A549 (cell line): ENCODE data around the gene CDR2. TPM values are rescaled to one million over a fixed set of nuclear protein-coding genes. Genes with fewer than 3 reads are reported as not detected.
"Not testable (repeated sequence)": the region's sequence is repeated elsewhere in the genome, so short reads cannot be mapped to it uniquely, and the experiment has no call there.

Experiments
- ATAC-seq, 2 experiments: fragments of 200-7000 bp in 1 of 2; fragments of >200 bp in 1 of 2; cut with Nextera tagmentation in 1 of 2; cut with Tn5 transposase in 1 of 2; 3 replicates each; pipeline versions ENCODE4 v1.8.0 to v1.9.1; 2018 to 2020; ENCODE audit warnings: mild to moderate bottlenecking in 1 of 2, moderate library complexity in 1 of 2
- CTCF ChIA-PET: fragments of 300-600 bp; sonication (Branson Sonifier 250); formaldehyde crosslinking; extraction: SDS; loops from one replicate; lab custom pipeline; 2021; ENCODE audit warnings: antibody characterized with exemption, inconsistent platforms; lab: Yijun Ruan, JAX
- POLR2A ChIA-PET: fragments of 350-600 bp; formaldehyde crosslinking; extraction: SDS; loops from one replicate; lab custom pipeline; 2021; ENCODE audit warnings: antibody characterized with exemption, inconsistent platforms; lab: Yijun Ruan, JAX
- DNase-seq, 2 experiments: peaks; one replicate each; pipeline versions ENCODE4 v3.0.0 to v3.0.0-alpha.2; 2011 to 2016; ENCODE audit warnings: low read depth in 1 of 2, low spot score in 1 of 2
- FAIRE-seq: peaks from 2 replicates; lab custom pipeline; 2011; peaks lifted over from hg19 to GRCh38; lab: Jason Lieb, UNC
- H3K27ac ChIP-seq, 2 experiments: fragments of >200 bp; sonication (Bioruptor Twin); formaldehyde crosslinking; 3 replicates each; pipeline ENCODE4 v1.5.1; 2016 to 2017
- H3K4me1 ChIP-seq: fragments of >200 bp; sonication (Bioruptor Twin); formaldehyde crosslinking; 3 replicates; pipeline ENCODE4 v1.6.1; 2016
- H3K4me2 ChIP-seq: fragments of >200 bp; sonication (Bioruptor Twin); formaldehyde crosslinking; 3 replicates; pipeline ENCODE4 v1.6.1; 2016
- H3K4me3 ChIP-seq: fragments of >200 bp; sonication (Bioruptor Twin); formaldehyde crosslinking; 3 replicates; pipeline ENCODE4 v1.5.1; 2016
- H3K9me3 ChIP-seq: fragments of >200 bp; sonication (Bioruptor Twin); formaldehyde crosslinking; 3 replicates; pipeline ENCODE4 v1.6.1; 2016
- BHLHE40 ChIP-seq: IDR thresholded peaks from 2 replicates; pipeline ENCODE4 v1.6.1; 2012; ENCODE audit warnings: low read depth, low read length, inconsistent platforms
- CEBPB ChIP-seq, 2 experiments: fragments of >200 bp in 1 of 2; sonication (Bioruptor Twin) in 1 of 2; formaldehyde crosslinking in 1 of 2; IDR thresholded peaks; 2 replicates each; pipeline ENCODE4 v1.6.1; 2012 to 2016
- CHD2 ChIP-seq: fragments of 150-350 bp; IDR thresholded peaks from 2 replicates; pipeline ENCODE4 v1.6.1; 2014; ENCODE audit warnings: low read length; ENCODE audit not compliant: partially characterized antibody
- CTCF ChIP-seq: fragments of >200 bp; sonication (Bioruptor Twin); formaldehyde crosslinking; IDR thresholded peaks from 3 replicates; pipeline ENCODE4 v1.5.1; 2016
- EP300 ChIP-seq, 2 experiments: fragments of >200 bp; sonication (Bioruptor Twin); formaldehyde crosslinking; IDR thresholded peaks; 2 replicates in 1 of 2; 3 replicates in 1 of 2; pipeline ENCODE4 v1.6.1; 2016 to 2017
- ESRRA ChIP-seq: fragments of 150-350 bp; IDR thresholded peaks from 2 replicates; pipeline ENCODE4 v1.6.1; 2014; ENCODE audit warnings: mild to moderate bottlenecking, low read length, borderline replicate concordance
- GATA3 ChIP-seq: IDR thresholded peaks from 2 replicates; pipeline ENCODE4 v1.6.1; 2012; ENCODE audit warnings: borderline replicate concordance
- HDAC2 ChIP-seq: fragments of 200-600 bp; sonication (generic); IDR thresholded peaks from 2 replicates; pipeline ENCODE4 v1.6.1; 2016
- MAX ChIP-seq: IDR thresholded peaks from 2 replicates; pipeline ENCODE4 v1.6.1; 2012
- NFE2L2 ChIP-seq: fragments of 150-350 bp; conservative IDR thresholded peaks from 2 replicates; pipeline ENCODE4 v1.6.1; 2014; ENCODE audit warnings: low read length
- NR3C1 ChIP-seq: fragments of >200 bp; sonication (Bioruptor Twin); formaldehyde crosslinking; IDR thresholded peaks from 3 replicates; pipeline ENCODE4 v1.6.1; 2017
- REST ChIP-seq: fragments of 200-600 bp; sonication (generic); IDR thresholded peaks from 2 replicates; pipeline ENCODE4 v1.6.1; 2016; ENCODE audit warnings: antibody characterized with exemption, mild to moderate bottlenecking, moderate library complexity
- RFX5 ChIP-seq: fragments of 450-650 bp; IDR thresholded peaks from 2 replicates; pipeline ENCODE4 v1.7.1; 2014; ENCODE audit warnings: antibody characterized with exemption, mild to moderate bottlenecking, moderate library complexity
- RNF2 ChIP-seq: fragments of 200-600 bp; sonication (generic); IDR thresholded peaks from 2 replicates; pipeline ENCODE4 v1.6.1; 2016; ENCODE audit warnings: low read depth, mild to moderate bottlenecking, antibody characterized with exemption, moderate library complexity, borderline replicate concordance
- TFCP2L1 ChIP-seq: fragments of 250-450 bp; sonication (Bioruptor Pico); IDR thresholded peaks from 2 replicates; pipeline ENCODE4 v1.5.0; 2021; ENCODE audit warnings: mild to moderate bottlenecking
- ZC3H11A ChIP-seq: fragments of 450-650 bp; IDR thresholded peaks from 2 replicates; pipeline ENCODE4 v1.6.1; 2014; ENCODE audit warnings: antibody characterized with exemption, mild to moderate bottlenecking
- ZNF302 ChIP-seq: fragments of 250-450 bp; sonication (Bioruptor Pico); IDR thresholded peaks from 2 replicates; pipeline ENCODE4 v1.9.0; 2021; ENCODE audit warnings: inconsistent platforms, mild to moderate bottlenecking, moderate library complexity
- WGBS: methylation state at CpG from one replicate; pipeline ENCODE4 v1.1.6; 2017; ENCODE audit errors: missing lambda C conversion rate; 5-methylcytosine and 5-hydroxymethylcytosine counted together
- polyA plus RNA-seq, 4 experiments: library from polyadenylated mRNA; depleted of rRNA in 3 of 4; stranded (reverse); fragments of >200 nt; fragmentation: RNase III in 1 of 4; extraction: RNeasy Plus Mini Kit Qiagen cat#74134 plus additional on column Dnase treatment in 1 of 4; gene quantifications; 2 replicates in 3 of 4; 3 replicates in 1 of 4; pipeline ENCODE4 v1.2.3, GENCODE V29; 2011 to 2017

The CDR2 gene
- polyA plus RNA-seq, 2 of the 4 experiments (the other 2 are of a cell fraction), result 29.3 to 44.3 TPM

GRCh38 chr16:22369221-22369811 is 5.1 kb downstream of the CDR2 start:
- 44% methylated on average over 3 of the region's 3 CpGs for WGBS

GRCh38 chr16:22368200-22368826 is 6.1 kb downstream of the CDR2 start:
- FAIRE-seq, DNase-seq, H3K9me3 ChIP-seq, H3K4me3 ChIP-seq, ATAC-seq, POLR2A ChIA-PET: not testable (repeated sequence)
- peak overlapping the region; percentile 95; the same call in 2 of the 3 replicates for H3K4me2 ChIP-seq
- H3K4me1 ChIP-seq, result peaks cover 50% of the 10 kb centered on the region
- H3K27ac ChIP-seq, result 0 out of 6 replicates have a peak overlapping the region, but pooled peaks of 1 of the 2 experiments have one; percentile 4
- CTCF ChIA-PET, result interaction anchor here (1.4 kb wide), 1 partner anchor 20 kb away, joined by 3 read pairs; no protein-coding TSS in a partner anchor
- 85% methylated on average over 8 of the region's 8 CpGs for WGBS

More at GRCh38 chr16:22369221-22369811, 5.1 kb downstream of the CDR2 start:
- TF ChIP-seq REST (peak; percentile 86), RNF2 (no peak)
- Histone ChIP-seq H3K4me3 (no peak overlapping the region), H3K4me1 (peaks cover 50% of the 10 kb centered on the region), H3K9me3 (no peaks in the 10 kb centered on the region), H3K4me2 (peak overlapping the region; percentile 95), H3K27ac (peak overlapping the region; percentile 44 to 68)
- FAIRE-seq, result no peak
- ChIA-PET POLR2A (no interaction called here), CTCF (interaction anchor here (0.9 kb wide), 1 partner anchor 9 kb away, joined by 3 read pairs; no protein-coding TSS in a partner anchor)
- DNase-seq, result peak in 1 of 2 experiments; percentile 40
- no peak for ATAC-seq

GRCh38 chr16:22366889-22367288 is 7.5 kb downstream of the CDR2 start:
- no peak for FAIRE-seq
- no peak overlapping the region for H3K27ac ChIP-seq
- no peak overlapping the region for H3K4me3 ChIP-seq
- POLR2A ChIA-PET, result no interaction called here
- H3K9me3 ChIP-seq, result no peaks in the 10 kb centered on the region
- H3K4me1 ChIP-seq, result peaks cover 38% of the 10 kb centered on the region
- 93% methylated on average over 3 of the region's 3 CpGs for WGBS
- DNase-seq, result no peak
- no peak overlapping the region for H3K4me2 ChIP-seq
- no peak for ATAC-seq
- TF ChIP-seq EP300 (IDR thresholded peaks at IDR 0.05), result no peak
- no peak for TF ChIP-seq HDAC2
- no peak for TF ChIP-seq TFCP2L1 (CRISPR knock-in tag)
- no peak for TF ChIP-seq CTCF
- TF ChIP-seq CHD2, result no peak
- TF ChIP-seq ZC3H11A, result no peak
- TF ChIP-seq RFX5, result no peak
- TF ChIP-seq, all 56 proteins: peak for 0
- CTCF ChIA-PET, result interaction anchor here (1.4 kb wide), 2 partner anchors 21 to 48 kb away, joined by 3 read pairs; no protein-coding TSS in a partner anchor

GRCh38 chr16:22366371-22366770 is 8.0 kb downstream of the CDR2 start:
- no peak overlapping the region for H3K4me3 ChIP-seq
- peaks cover 34% of the 10 kb centered on the region for H3K4me1 ChIP-seq
- no peak overlapping the region for H3K27ac ChIP-seq
- 87% methylated on average over 2 of the region's 2 CpGs for WGBS
- CTCF ChIA-PET, result interaction anchor here (1.4 kb wide), 1 partner anchor 48 kb away, joined by 3 read pairs; no protein-coding TSS in a partner anchor
- no peak for FAIRE-seq
- H3K9me3 ChIP-seq, result no peaks in the 10 kb centered on the region
- H3K4me2 ChIP-seq, result no peak overlapping the region
- TF ChIP-seq MAX (no peak), ZNF302 (CRISPR knock-in tag) (no peak), ESRRA (no peak), CEBPB (IDR thresholded peaks at IDR 0.05) (no peak), CHD2 (no peak), BHLHE40 (no peak), NFE2L2 (no peak), GATA3 (no peak), NR3C1 (no peak)
- TF ChIP-seq, all 56 proteins: peak for 0
- no peak for DNase-seq
- no peak for ATAC-seq
- POLR2A ChIA-PET, result no interaction called here
